ENCODE measurements around the gene NOS1AP.

DNA sequence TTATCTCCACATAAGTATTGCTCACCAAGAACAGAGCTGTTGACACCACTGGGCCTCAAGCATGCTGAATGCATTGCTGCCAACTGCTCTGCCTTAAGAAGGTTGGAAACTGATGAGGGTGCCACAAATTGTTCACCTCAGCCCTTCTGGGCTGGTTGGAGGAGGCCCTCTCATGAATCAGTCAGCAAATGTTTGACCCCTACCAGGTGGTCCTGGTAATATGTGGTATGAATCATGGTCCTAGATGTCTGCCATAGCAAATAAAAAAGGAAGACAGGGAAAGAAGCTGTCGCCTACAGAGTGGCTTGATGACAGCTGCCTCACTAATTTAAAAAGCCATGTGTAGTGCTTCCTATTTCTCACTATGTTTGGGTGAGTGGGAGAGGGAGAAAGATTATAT is 295.0 kb downstream of the NOS1AP start:
- TF ChIP-seq ZNF114 (CRISPR knock-in tag; IDR thresholded peaks at IDR 0.05) (no peak), EZH2 (IDR thresholded peaks at IDR 0.05; ENCODE audit: low read depth, unreplicated experiment) (no peak), EZH2phosphoT487 (IDR thresholded peaks at IDR 0.05; ENCODE audit: unreplicated experiment) (no peak), POLR2AphosphoS5 (IDR thresholded peaks at IDR 0.05; ENCODE audit: low read depth) (no peak), CREB1 (CRISPR knock-in tag; IDR thresholded peaks at IDR 0.05; ENCODE audit: low read depth) (no peak), JUNB (IDR thresholded peaks at IDR 0.05; ENCODE audit: unreplicated experiment) (no peak)
- TF ChIP-seq, protein P1, sequence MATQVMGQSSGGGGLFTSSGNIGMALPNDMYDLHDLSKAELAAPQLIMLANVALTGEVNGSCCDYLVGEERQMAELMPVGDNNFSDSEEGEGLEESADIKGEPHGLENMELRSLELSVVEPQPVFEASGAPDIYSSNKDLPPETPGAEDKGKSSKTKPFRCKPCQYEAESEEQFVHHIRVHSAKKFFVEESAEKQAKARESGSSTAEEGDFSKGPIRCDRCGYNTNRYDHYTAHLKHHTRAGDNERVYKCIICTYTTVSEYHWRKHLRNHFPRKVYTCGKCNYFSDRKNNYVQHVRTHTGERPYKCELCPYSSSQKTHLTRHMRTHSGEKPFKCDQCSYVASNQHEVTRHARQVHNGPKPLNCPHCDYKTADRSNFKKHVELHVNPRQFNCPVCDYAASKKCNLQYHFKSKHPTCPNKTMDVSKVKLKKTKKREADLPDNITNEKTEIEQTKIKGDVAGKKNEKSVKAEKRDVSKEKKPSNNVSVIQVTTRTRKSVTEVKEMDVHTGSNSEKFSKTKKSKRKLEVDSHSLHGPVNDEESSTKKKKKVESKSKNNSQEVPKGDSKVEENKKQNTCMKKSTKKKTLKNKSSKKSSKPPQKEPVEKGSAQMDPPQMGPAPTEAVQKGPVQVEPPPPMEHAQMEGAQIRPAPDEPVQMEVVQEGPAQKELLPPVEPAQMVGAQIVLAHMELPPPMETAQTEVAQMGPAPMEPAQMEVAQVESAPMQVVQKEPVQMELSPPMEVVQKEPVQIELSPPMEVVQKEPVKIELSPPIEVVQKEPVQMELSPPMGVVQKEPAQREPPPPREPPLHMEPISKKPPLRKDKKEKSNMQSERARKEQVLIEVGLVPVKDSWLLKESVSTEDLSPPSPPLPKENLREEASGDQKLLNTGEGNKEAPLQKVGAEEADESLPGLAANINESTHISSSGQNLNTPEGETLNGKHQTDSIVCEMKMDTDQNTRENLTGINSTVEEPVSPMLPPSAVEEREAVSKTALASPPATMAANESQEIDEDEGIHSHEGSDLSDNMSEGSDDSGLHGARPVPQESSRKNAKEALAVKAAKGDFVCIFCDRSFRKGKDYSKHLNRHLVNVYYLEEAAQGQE (IDR thresholded peaks at IDR 0.05; ENCODE audit: unreplicated experiment): no peak
- TF ChIP-seq, protein P2, sequence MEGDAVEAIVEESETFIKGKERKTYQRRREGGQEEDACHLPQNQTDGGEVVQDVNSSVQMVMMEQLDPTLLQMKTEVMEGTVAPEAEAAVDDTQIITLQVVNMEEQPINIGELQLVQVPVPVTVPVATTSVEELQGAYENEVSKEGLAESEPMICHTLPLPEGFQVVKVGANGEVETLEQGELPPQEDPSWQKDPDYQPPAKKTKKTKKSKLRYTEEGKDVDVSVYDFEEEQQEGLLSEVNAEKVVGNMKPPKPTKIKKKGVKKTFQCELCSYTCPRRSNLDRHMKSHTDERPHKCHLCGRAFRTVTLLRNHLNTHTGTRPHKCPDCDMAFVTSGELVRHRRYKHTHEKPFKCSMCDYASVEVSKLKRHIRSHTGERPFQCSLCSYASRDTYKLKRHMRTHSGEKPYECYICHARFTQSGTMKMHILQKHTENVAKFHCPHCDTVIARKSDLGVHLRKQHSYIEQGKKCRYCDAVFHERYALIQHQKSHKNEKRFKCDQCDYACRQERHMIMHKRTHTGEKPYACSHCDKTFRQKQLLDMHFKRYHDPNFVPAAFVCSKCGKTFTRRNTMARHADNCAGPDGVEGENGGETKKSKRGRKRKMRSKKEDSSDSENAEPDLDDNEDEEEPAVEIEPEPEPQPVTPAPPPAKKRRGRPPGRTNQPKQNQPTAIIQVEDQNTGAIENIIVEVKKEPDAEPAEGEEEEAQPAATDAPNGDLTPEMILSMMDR (conservative IDR thresholded peaks at IDR 0.05; ENCODE audit: low read depth in 2 of 2): no peak
- TF ChIP-seq, protein P3, sequence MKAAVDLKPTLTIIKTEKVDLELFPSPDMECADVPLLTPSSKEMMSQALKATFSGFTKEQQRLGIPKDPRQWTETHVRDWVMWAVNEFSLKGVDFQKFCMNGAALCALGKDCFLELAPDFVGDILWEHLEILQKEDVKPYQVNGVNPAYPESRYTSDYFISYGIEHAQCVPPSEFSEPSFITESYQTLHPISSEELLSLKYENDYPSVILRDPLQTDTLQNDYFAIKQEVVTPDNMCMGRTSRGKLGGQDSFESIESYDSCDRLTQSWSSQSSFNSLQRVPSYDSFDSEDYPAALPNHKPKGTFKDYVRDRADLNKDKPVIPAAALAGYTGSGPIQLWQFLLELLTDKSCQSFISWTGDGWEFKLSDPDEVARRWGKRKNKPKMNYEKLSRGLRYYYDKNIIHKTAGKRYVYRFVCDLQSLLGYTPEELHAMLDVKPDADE (IDR thresholded peaks at IDR 0.05): no peak
- TF ChIP-seq, protein P4, sequence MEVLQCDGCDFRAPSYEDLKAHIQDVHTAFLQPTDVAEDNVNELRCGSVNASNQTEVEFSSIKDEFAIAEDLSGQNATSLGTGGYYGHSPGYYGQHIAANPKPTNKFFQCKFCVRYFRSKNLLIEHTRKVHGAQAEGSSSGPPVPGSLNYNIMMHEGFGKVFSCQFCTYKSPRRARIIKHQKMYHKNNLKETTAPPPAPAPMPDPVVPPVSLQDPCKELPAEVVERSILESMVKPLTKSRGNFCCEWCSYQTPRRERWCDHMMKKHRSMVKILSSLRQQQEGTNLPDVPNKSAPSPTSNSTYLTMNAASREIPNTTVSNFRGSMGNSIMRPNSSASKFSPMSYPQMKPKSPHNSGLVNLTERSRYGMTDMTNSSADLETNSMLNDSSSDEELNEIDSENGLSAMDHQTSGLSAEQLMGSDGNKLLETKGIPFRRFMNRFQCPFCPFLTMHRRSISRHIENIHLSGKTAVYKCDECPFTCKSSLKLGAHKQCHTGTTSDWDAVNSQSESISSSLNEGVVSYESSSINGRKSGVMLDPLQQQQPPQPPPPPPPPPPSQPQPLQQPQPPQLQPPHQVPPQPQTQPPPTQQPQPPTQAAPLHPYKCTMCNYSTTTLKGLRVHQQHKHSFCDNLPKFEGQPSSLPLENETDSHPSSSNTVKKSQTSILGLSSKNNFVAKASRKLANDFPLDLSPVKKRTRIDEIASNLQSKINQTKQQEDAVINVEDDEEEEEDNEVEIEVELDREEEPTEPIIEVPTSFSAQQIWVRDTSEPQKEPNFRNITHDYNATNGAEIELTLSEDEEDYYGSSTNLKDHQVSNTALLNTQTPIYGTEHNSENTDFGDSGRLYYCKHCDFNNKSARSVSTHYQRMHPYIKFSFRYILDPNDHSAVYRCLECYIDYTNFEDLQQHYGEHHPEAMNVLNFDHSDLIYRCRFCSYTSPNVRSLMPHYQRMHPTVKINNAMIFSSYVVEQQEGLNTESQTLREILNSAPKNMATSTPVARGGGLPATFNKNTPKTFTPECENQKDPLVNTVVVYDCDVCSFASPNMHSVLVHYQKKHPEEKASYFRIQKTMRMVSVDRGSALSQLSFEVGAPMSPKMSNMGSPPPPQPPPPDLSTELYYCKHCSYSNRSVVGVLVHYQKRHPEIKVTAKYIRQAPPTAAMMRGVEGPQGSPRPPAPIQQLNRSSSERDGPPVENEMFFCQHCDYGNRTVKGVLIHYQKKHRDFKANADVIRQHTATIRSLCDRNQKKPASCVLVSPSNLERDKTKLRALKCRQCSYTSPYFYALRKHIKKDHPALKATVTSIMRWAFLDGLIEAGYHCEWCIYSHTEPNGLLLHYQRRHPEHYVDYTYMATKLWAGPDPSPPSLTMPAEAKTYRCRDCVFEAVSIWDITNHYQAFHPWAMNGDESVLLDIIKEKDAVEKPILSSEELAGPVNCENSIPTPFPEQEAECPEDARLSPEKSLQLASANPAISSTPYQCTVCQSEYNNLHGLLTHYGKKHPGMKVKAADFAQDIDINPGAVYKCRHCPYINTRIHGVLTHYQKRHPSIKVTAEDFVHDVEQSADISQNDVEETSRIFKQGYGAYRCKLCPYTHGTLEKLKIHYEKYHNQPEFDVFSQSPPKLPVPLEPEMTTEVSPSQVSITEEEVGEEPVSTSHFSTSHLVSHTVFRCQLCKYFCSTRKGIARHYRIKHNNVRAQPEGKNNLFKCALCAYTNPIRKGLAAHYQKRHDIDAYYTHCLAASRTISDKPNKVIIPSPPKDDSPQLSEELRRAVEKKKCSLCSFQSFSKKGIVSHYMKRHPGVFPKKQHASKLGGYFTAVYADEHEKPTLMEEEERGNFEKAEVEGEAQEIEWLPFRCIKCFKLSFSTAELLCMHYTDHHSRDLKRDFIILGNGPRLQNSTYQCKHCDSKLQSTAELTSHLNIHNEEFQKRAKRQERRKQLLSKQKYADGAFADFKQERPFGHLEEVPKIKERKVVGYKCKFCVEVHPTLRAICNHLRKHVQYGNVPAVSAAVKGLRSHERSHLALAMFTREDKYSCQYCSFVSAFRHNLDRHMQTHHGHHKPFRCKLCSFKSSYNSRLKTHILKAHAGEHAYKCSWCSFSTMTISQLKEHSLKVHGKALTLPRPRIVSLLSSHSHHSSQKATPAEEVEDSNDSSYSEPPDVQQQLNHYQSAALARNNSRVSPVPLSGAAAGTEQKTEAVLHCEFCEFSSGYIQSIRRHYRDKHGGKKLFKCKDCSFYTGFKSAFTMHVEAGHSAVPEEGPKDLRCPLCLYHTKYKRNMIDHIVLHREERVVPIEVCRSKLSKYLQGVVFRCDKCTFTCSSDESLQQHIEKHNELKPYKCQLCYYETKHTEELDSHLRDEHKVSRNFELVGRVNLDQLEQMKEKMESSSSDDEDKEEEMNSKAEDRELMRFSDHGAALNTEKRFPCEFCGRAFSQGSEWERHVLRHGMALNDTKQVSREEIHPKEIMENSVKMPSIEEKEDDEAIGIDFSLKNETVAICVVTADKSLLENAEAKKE (CRISPR knock-in tag; IDR thresholded peaks at IDR 0.05): no peak
